ENCODE results near the gene EPYC.

DNA sequence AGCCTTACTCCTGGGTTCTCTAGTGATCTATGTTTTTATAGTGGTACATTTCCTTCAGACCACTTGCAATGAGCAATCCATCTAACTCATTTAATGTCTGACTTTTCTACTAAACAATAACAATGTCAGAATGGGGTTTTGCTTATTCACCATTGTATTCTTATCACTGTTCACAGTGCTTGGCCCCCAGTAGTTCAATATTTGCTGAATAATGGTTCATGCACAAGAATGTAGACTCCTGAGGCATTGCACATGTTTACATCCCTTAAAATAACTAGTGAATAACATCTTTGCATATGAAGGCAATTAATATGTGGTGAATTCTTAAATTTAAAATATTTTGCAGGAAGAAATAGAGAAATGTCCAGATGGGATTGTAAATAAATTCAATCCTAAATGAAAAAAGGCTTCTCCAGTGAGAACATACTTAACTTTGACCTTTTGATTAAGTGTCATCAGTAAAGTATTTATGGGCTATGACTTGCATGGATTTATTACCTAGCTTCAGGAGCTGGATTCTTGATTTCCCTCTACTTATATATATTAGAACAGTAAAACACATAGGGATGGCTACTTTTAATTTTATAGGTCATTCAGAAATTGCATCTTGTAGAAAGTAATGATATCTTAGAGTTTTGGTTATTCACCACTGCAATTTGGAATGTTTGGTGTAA is 53.2 kb downstream of the EPYC start:
- TF ChIP-seq CEBPB (IDR thresholded peaks at IDR 0.05; ENCODE audit: borderline replicate concordance in 1 of 2, low read depth in 2 of 2, low read length in 2 of 2) (no peak), SUPT20H (IDR thresholded peaks at IDR 0.05; ENCODE audit: borderline replicate concordance, control insufficient read depth, low read depth, low read length) (no peak), POLR2AphosphoS2 (IDR thresholded peaks at IDR 0.05; ENCODE audit: low read depth, low read length) (no peak), POLR2A (IDR thresholded peaks at IDR 0.05; ENCODE audit: low read depth, low read length) (no peak), JUND (IDR thresholded peaks at IDR 0.05; ENCODE audit: low read depth, low read length) (no peak), MAX (IDR thresholded peaks at IDR 0.05; ENCODE audit: low read depth, low read length) (no peak), SIN3A (IDR thresholded peaks at IDR 0.05; ENCODE audit: low read depth, low read length) (no peak), PAX5 (IDR thresholded peaks at IDR 0.05; ENCODE audit: borderline replicate concordance, low read depth, low read length) (no peak), TCF3 (IDR thresholded peaks at IDR 0.05; ENCODE audit: borderline replicate concordance, insufficient read depth, low read depth, low read length) (no peak)
